GM19468 (cell line): ENCODE data around the gene CCDC12.

ENCODE experiments used
- ATAC-seq: cut with Tn5 transposase; IDR thresholded peaks from one replicate; pipeline ENCODE4 v1.9.1; 2021; ENCODE audit warnings: mild to moderate bottlenecking, moderate library complexity, moderate number of reproducible peaks; ENCODE audit not compliant: unreplicated experiment; ENCODE audit errors: extremely low read depth

CCDC12 gene

GRCh38 chr3:46927718-46928073, 48.8 kb downstream of the CCDC12 start:
- no peak for ATAC-seq

GRCh38 chr3:46926871-46927717, 49.5 kb downstream of the CCDC12 start:
- ATAC-seq: peak; percentile 28

- no peak for ATAC-seq
Measured at GRCh38 chr3:46926447-46926846, 50.1 kb downstream of the CCDC12 start.

GRCh38 chr3:46926039-46926438, 50.5 kb downstream of the CCDC12 start:
- ATAC-seq: no peak

GRCh38 chr3:46925585-46925934, 51.0 kb downstream of the CCDC12 start:
- ATAC-seq: no peak

GRCh38 chr3:46924921-46925584, 51.5 kb downstream of the CCDC12 start:
- no peak for ATAC-seq

GRCh38 chr3:46923559-46924350, 52.8 kb downstream of the CCDC12 start:
- ATAC-seq: no peak

- ATAC-seq: no peak
Measured at GRCh38 chr3:46922871-46923558, 53.5 kb downstream of the CCDC12 start.

- no peak for ATAC-seq
Measured at GRCh38 chr3:46922426-46922825, 54.1 kb downstream of the CCDC12 start.

GRCh38 chr3:46921871-46922271, 54.7 kb downstream of the CCDC12 start:
- no peak for ATAC-seq

- no peak for ATAC-seq
Measured at GRCh38 chr3:46921041-46921440, 55.5 kb downstream of the CCDC12 start.

GRCh38 chr3:46918634-46919033, 57.9 kb downstream of the CCDC12 start:
- ATAC-seq: no peak

GRCh38 chr3:46918202-46918601, 58.3 kb downstream of the CCDC12 start:
- no peak for ATAC-seq

GRCh38 chr3:46917257-46917656, 59.3 kb downstream of the CCDC12 start:
- no peak for ATAC-seq

- ATAC-seq: no peak
Measured at GRCh38 chr3:46916799-46917198, 59.7 kb downstream of the CCDC12 start.

GRCh38 chr3:46916278-46916677, 60.3 kb downstream of the CCDC12 start:
- ATAC-seq: no peak

- ATAC-seq: no peak
Measured at GRCh38 chr3:46915297-46915822, 61.2 kb downstream of the CCDC12 start.

GRCh38 chr3:46914849-46915248, 61.7 kb downstream of the CCDC12 start:
- ATAC-seq: no peak

GRCh38 chr3:46913644-46914043, 62.9 kb downstream of the CCDC12 start:
- no peak for ATAC-seq

- ATAC-seq: no peak
Measured at GRCh38 chr3:46912986-46913385, 63.6 kb downstream of the CCDC12 start.
